Stimulated activated CD8-positive, alpha-beta memory T cell treated with anti-CD3 and anti-CD28 coated beads, Interleukin-15, amount 100 ng/mL, for 1 hour (primary cell): Measurements from ENCODE around the gene DCAF6.
"Not testable (repeated sequence)": the region's sequence is repeated elsewhere in the genome, so short reads cannot be mapped to it uniquely, and the experiment has no call there.

Source experiments
- DNase-seq: peaks from one replicate; pipeline ENCODE4 v3.0.0-alpha.2; 2020; ENCODE audit warnings: low read depth

DCAF6 gene, protein sequence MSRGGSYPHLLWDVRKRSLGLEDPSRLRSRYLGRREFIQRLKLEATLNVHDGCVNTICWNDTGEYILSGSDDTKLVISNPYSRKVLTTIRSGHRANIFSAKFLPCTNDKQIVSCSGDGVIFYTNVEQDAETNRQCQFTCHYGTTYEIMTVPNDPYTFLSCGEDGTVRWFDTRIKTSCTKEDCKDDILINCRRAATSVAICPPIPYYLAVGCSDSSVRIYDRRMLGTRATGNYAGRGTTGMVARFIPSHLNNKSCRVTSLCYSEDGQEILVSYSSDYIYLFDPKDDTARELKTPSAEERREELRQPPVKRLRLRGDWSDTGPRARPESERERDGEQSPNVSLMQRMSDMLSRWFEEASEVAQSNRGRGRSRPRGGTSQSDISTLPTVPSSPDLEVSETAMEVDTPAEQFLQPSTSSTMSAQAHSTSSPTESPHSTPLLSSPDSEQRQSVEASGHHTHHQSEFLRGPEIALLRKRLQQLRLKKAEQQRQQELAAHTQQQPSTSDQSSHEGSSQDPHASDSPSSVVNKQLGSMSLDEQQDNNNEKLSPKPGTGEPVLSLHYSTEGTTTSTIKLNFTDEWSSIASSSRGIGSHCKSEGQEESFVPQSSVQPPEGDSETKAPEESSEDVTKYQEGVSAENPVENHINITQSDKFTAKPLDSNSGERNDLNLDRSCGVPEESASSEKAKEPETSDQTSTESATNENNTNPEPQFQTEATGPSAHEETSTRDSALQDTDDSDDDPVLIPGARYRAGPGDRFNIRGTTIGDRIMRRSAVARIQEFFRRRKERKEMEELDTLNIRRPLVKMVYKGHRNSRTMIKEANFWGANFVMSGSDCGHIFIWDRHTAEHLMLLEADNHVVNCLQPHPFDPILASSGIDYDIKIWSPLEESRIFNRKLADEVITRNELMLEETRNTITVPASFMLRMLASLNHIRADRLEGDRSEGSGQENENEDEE

DNA sequence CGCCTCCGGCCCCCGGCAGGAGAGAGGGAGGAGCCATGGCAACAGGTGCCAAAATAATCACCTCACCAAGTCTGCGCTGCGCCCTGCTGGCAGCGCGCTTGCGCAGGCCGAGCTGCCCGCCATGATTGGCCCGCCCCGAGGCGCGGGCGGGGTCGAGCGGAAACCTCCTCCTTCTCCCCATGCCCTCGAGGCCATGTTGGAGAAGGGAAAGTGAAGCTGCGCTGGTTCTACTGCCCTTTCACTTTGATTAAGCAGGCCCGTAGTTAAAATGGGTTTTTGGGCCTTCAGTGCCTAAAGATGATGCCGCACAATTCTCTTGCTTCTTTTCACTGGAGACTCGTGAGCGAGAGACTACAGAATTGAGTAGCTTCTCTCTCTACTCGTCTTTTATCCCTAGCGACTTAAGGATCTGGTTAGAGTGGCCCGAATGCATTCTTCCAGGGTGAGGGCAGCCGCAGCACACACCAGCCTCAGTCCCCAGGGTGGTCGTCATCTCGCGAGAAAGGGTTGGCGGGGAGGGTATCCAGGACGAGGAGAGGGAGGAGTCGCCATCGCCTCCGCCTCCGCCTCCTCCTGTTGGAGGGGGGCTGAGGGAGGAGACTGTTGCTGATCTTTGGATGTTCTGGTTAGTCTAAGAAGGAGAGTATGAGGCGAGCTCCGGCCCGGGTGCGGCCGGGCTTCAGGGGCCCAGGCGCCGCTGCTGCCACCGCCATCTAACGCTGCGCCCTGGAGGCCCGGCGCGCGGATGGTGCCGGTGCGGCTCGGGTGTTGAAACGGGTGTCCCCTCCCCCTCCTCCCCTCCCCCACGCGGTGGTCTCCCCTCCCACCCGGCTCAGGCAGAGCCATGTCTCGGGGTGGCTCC lies at the start of gene DCAF6:
Gene DCAF6 (plus strand): TSS at position 616 of the 862 bp plus-strand sequence. CDS start 229 bp downstream, at position 845.
- peak; percentile 92 for DNase-seq

DNA sequence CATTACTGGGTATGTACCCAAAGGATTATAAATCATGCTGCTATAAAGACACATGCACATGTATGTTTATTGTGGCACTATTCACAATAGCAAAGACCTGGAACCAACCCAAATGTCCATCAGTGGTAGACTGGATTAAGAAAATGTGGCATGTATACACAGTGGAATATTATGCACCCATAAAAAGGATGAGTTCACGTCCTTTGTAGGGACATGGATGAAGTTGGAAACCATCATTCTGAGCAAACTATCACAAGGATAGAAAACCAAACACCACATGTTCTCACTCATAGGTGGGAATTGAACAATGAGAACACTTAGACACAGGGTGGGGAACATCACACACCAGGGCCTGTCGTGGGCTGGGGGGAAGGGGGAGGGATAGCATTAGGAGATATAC lies 49.3 kb upstream of the DCAF6 start:
- not testable (repeated sequence) for DNase-seq

DNA sequence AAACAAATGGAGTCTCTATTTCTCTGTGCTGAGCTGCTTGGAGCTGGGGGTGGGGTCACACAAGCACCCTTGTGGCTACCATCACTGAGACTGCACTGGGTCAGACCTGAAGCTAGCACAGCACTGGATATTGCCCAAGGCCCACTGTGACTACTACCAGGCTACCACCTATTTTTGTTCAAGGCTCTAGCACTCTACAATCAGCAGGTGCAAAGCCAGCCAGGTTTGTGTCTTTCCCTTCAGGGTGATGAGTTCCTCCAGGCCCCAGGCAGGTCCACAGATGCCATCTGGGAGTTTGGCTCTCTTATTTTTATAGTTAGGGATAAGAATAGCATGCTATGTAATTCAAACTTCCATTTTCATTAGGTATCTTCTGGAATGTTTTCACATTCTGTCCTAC lies 46.1 kb upstream of the DCAF6 start:
- no peak for DNase-seq

DNA sequence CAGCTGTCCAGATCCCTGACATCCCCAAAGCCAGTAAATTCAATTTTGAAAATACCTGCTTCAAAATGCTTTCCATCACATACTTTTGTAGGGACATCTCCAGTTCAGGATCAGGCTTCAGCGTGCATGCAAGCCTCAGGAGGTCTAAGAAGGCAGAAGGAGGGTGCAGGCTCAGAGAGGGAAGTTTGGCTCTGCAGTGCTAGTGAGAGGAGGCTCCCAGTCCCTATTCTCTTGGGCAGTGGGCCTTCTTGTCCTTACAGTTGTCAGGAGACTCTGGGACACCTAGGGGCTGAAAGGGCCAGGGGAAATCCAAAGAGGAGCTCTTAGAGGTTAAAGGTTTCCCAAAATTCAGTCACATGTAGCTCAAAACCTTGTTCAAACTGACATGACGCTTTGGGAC lies 42.7 kb upstream of the DCAF6 start:
- no peak for DNase-seq

DNA sequence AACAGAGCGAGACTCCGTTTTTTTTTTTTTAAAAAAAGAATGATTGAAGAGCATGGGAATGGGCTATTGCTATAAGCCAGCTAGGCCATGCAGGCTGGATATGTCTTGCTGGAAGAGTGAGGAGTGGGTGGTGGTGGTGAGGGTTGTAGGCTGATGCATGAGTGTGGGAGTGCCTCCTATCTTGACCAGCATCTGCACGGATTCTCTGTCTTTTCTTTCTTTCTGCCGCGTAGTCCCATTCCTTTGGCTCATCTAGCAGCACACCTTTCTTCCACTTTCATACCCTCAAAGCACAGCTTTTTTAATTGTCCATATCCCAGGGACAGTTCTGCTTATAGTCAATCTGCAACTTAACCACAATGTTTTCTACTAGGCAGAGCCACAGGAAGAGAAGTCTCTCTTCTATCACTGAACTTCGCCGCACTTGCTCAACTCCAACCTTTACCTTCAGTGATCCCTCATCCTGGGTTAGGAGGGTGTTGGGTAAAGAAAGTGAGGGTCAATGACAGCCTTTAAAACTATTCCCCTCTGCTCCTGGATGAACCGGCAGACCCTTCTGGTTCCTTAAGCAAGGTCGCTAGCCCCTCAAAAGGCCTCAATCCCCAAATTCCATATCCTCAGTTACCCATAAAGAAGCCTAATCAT lies 37.8 kb upstream of the DCAF6 start:
- DNase-seq = no peak

DNA sequence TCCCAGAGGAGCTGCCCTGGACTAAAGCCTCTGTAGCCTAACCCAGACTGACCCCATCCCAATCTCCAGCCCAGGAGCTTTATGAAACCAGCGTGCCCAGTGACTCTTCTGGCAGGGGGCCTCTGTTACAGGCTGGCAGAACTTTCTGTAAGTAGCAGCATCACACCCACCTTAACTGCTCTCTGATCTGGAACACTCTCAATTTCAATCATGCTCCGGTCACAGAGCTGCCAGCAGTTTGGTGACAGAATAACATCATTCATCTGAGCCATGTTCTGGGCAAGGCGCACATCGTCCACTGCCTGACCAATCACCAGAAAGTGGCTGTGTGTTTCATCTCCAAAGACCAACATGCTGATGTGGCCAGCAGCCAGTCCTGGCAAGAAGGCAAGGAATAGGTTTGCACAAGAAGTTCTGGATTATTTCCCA lies 37.2 kb upstream of the DCAF6 start:
- DNase-seq = no peak

DNA sequence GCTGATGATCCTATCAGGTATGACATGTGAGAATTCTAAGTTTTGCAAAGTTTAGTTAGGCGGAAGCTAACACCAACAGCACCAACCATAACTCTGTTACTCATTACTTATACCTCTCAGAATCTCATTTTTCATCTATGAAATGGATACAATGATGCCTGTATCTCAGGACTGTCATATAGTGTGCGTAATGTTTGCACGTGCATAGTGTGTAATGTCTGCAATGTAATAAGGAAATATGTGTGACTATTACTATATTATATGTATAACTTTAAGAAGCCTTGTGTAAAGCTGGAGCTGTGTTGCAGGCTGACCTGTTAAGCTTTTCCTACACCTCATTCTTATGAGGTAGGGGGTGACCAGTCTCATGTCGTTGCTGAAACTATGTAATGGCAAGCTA lies 35.6 kb upstream of the DCAF6 start:
- DNase-seq = no peak

DNA sequence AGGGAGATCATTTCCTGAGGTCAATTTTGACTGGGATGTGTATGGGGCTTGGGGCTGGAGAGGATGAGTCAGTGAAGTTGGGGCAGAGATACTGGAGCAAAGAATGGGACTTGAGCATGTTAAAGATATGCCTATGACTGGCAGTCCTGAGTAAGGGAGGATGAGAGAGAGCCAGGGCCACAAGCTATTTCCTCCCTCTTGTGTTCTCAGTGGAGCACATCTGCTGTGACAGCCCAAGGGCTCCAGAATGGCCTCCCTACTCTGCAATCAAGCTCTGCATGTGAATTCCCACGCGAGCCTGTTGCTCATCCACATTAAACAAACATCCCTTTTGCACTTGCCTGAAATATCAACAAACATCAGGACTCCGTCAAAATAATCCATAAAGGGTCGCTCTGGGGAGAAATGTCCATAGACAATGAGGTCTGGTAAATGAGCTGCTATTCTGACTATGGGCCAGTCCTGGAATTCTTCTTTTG lies 31.8 kb upstream of the DCAF6 start:
- DNase-seq = no peak

DNA sequence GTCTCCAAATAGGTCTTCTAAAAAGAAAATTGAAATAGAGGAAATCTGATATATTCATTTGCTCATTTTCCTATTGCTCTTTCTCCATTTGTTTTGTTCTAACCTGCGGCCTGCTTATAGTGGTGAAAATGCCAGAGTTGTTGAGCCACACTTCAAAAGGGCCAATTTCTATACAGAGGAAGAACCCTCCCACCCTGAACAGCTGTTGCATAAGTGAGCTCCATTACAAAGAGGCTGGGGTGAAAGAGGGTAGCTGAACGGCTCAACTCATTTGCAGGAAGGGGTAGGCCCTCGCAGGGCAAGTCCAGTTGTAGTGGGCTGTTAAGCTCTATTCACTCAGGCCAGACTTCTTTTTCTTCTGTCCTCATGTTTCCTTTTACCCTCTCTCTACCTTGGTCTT lies 31.3 kb upstream of the DCAF6 start:
- no peak for DNase-seq

DNA sequence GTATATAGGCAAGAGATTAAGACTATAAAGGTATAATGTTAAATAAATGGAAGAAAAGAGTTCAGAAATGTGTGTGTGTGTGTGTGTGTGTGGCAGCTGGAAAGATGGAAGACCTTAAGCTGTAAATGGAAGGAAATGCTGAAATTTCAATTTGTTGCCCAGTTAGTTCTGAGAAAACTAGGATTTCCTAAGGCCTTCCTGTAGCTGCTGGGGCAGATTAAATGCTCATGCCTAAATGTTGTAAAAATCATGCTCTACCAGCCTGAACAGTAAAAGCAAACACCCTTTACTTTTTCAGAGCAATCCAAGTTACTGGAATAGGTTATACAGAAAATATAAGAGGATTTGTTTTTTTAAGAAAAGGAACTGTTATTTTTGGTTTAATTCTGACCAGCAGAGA lies 30.8 kb upstream of the DCAF6 start:
- no peak for DNase-seq

DNA sequence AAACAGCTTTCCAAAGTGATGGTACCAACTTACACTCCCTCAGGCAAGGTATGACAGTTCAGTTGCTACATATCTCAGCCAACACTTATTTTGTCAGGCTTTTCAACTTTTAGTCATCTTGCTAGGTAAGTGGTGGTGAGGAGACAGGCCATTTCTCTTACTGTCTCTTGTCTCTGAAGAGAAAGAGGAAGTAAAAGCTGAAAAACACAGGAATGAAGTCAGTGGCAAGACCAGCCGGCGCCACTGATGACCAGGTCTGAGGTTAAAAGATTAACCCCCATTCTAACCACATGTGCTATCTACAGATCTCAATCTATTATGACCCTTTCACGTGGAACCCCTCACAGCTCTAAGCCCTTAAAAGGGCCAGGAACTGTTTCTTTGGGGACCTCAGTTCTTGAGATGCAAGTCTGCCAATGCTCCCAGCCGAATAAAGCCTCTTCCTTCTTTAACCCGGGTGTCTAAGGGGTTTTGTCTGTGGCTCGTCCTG lies 26.7 kb upstream of the DCAF6 start:
- no peak for DNase-seq

DNA sequence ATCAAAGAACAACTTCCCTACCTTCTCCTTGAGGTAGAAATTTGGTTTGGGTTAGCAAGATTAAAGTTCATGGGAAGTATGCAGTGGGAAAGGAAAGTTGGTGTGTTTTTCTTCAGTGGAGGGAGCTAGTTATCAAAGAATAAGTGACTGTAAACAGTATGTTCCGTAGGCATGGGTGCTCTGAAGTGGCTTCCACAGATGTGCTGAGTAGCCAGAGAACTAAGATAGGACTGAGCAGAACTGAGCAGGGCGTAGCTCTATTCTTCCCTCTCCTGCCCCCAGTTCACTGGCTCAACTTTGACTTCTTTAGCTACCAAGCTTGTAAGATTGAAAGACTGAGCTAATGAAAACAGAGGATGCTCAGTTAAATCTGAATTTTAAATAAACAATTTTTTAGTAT lies 26.0 kb upstream of the DCAF6 start:
- no peak for DNase-seq

DNA sequence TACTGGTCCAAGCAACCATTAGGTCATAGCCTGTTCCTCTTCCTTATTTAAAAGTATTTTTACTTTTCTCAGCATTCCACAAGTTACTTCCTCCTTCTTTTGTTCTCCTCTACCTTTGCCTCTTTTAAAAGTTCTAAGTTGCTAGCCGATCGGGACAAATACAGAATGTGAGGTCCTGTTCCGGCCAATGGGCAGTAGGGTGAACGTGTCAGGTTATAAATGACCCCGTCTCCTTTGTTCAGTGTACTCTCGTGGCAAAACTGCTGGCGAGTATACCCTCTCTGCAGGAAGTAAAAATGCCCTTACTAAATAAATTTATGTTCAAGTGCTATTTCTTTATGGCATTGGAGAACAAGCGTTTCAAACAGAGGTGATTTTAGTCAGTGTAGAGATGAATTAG lies 25.1 kb upstream of the DCAF6 start:
- no peak for DNase-seq

DNA sequence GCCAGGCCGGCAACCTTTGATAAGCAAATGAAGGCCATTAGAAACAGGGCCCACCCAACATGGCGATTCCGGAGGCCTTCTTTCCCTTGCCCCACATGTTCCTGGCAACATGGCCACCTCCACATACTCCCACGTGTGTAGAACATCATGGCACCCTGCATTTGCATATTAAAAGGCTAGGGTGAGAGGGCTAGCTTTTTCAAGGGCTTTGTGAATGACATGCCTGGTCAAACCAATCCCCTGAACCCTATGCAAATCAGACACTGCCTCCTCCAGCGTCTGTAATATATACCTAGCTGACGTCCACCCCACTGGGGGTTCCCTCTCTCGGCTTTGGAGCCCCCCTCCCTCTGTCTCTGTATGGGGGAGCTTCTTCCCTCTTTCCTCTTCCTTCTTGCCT lies 24.2 kb upstream of the DCAF6 start:
- DNase-seq = no peak

DNA sequence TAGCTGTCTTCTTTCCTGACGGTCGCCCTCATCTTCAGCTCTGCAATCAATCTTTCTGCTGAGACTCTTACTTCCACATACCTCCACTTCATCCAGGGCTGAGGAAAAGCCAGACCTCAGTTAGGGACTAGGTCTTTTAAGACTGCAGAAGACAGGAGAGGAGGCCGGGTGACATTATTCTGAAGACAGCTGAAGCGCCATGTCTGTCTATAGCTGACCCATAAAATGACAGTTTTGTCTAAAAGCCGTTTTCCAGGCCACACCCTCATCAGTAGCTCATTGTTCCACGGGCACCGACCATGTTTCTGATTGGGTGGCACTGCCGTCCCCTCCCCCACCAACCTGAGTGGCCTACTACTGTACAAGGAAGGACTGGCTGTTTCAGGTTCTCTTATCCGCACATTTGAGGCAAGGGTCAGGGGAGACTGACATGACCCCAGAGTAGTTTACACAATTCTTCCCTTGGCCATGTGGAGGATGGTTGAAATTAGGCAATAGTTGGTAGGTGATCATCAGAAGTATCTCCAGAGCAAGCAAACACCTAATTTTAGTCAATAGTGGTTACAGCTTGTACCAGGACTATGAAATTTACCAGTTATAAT lies 22.5 kb upstream of the DCAF6 start, which contains the start of gene ADCY10:
Gene ADCY10 (minus strand): TSS at position 240 of the 602 bp plus-strand sequence. CDS start 8,994 bp downstream, outside the sequence.
- DNase-seq = no peak

DNA sequence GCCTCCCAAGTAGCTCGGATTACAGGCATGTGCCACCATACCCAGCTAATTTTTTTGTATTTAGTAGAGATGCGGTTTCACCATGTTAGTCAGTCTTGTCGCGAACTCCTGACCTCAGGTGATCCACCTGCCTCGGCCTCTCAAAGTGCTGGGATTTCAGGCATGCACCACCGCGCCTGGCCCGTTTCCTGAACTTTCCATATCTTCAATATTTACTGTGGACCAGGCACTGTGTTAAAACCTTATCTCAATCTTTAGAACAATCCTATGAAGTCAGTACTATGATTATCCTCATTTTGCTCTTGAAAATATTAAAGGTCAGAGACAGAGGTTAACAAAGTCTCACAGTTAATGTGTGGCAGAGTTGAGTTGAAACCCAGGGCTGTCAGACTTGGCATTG lies 20.9 kb upstream of the DCAF6 start:
- DNase-seq = no peak

DNA sequence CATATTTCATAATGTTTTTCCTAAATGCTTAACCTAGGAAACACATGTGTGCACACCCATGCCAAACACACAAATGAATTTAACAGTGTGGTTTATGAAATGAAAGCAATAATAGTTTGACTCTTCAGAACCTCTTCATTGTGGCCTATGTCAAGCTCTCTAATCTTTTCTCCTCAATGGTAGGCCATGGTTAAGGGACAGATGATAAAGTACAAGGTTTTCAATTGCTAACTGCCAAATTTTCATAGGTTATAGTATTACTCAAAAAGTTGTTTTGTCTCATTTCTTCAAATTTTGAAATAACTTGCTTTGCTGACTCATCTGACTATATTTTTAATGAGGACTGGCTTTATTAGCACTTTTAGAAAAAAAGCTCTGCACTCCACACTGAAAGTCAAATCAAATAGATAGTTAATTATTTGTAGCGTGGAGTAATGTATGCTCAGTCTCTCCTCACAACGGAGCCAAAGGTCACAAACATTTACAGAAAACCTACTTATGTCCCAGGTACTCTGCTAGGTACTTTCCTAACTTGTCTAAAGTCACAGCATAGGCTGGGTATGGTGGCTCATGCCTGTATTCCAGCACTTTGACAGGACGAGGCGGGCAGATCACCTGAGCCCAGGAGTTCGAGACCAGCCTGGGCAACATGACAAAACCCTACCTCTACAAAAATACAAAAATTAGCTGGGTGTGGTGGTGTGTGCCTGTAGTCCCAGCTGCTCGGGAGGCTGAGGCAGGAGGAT lies 19.5 kb upstream of the DCAF6 start:
- DNase-seq = no peak

DNA sequence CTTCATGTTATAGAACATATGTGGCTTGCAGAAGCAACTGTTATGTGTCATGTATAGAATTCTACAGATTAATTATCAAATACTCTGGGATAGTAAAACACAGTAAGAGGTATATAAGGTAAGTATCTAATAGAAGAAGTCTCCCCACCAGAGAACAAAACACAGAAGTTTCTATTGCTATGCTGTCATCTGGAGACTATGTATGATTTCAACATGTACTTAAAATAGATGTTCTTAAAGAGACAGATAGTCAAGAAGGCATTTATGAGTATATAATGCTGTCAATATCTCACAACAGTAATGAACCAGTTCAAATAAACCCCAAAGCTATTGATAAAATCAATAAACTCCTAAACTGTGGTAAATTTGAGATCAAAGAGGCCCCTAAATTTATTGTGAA lies 14.5 kb upstream of the DCAF6 start:
- DNase-seq = no peak

DNA sequence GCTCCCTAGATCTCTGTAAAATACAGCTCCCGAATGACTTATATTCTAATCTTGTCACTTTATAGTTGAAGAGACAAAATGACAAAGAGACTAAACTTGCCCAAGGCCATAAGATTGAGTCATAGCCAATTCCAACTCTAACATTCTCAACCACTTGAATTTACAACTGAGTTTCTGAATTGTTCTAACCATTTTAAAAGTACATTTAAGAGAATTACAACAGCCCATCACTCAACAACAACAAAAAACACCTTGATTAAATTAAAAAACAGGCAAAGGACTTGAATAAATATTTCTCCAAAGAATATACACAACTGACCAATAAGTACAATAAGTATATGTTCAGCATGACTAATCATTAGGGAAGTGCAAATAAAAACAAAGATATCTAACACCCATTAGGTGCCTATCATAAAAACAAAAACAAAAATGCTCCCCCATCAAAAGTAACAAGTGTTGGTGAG lies 13.8 kb upstream of the DCAF6 start:
- no peak for DNase-seq
